Stimulated activated CD4-positive, alpha-beta T cell treated with anti-CD3 and anti-CD28 coated beads, Interleukin-2, amount 100 ng/mL, for 48 hours (primary cell): ENCODE measurements around the gene S100A6.

Source experiments
- DNase-seq, 2 donors: peaks; one replicate each; pipeline ENCODE4 v3.0.0-alpha.2; 2020

S100A6 gene

GRCh38 chr1:153544453-153545066, 8.8 kb upstream of the S100A6 start:
- no peak for DNase-seq

GRCh38 chr1:153543736-153544135, 7.9 kb upstream of the S100A6 start:
- DNase-seq: no peak

- no peak for DNase-seq
These were observed 7.3 kb upstream of the S100A6 start for GRCh38 chr1:153542956-153543711.

- DNase-seq: no peak
These were observed 6.1 kb upstream of the S100A6 start for GRCh38 chr1:153541641-153542590.

- DNase-seq: peak in 1 of 2 donors; percentile 34
These were observed 4.9 kb upstream of the S100A6 start, which contains the start of gene S100A5 for GRCh38 chr1:153540394-153541361. Gene S100A5, minus strand, starts transcription at chr1:153540934. Its CDS starts 743 bp downstream, at chr1:153540191.

- no peak for DNase-seq
These were observed 3.8 kb upstream of the S100A6 start for GRCh38 chr1:153539395-153540093.

- DNase-seq: no peak
These were observed 2.6 kb upstream of the S100A6 start for GRCh38 chr1:153538315-153538821.

GRCh38 chr1:153537376-153537730, 1.6 kb upstream of the S100A6 start:
- no peak for DNase-seq

GRCh38 chr1:153536671-153537375, 1.0 kb upstream of the S100A6 start:
- DNase-seq: no peak

- peak; percentile 60 to 69 for DNase-seq
These were observed 350 bp upstream of the S100A6 start for GRCh38 chr1:153536012-153536670.

- no peak for DNase-seq
These were observed 908 bp downstream of the S100A6 start for GRCh38 chr1:153534925-153535241.

- no peak for DNase-seq
These were observed 1.4 kb downstream of the S100A6 start for GRCh38 chr1:153534226-153534924.

- no peak for DNase-seq
These were observed 2.0 kb downstream of the S100A6 start for GRCh38 chr1:153533689-153534201.

GRCh38 chr1:153532769-153533599, 2.8 kb downstream of the S100A6 start:
- DNase-seq: peak; percentile 80 to 81

GRCh38 chr1:153532181-153532580, 3.6 kb downstream of the S100A6 start:
- no peak for DNase-seq

GRCh38 chr1:153531638-153532037, 4.2 kb downstream of the S100A6 start:
- no peak for DNase-seq

- DNase-seq: no peak
These were observed 8.1 kb downstream of the S100A6 start for GRCh38 chr1:153527683-153528040.

- no peak for DNase-seq
These were observed 8.6 kb downstream of the S100A6 start for GRCh38 chr1:153527023-153527682.
